ENCODE results near the gene DCLK3.

Gene DCLK3

GRCh38 chr3:36769926-36770325, 5.6 kb upstream of the DCLK3 start:
- DNase-seq (ENCODE audit: low spot score): no peak

- no peak for DNase-seq (ENCODE audit: low spot score)
These were observed 751 bp upstream of the DCLK3 start for GRCh38 chr3:36765104-36765503.

GRCh38 chr3:36764704-36765038, 318 bp upstream of the DCLK3 start:
- DNase-seq (ENCODE audit: low spot score): no peak

GRCh38 chr3:36762918-36763849, 1.2 kb downstream of the DCLK3 start:
- no peak for DNase-seq (ENCODE audit: low spot score)

GRCh38 chr3:36761779-36762178, 2.6 kb downstream of the DCLK3 start:
- DNase-seq (ENCODE audit: low spot score): no peak

- no peak for DNase-seq (ENCODE audit: low spot score)
These were observed 8.1 kb downstream of the DCLK3 start for GRCh38 chr3:36756269-36756668.

GRCh38 chr3:36751326-36751725, 13.0 kb downstream of the DCLK3 start:
- no peak for DNase-seq (ENCODE audit: low spot score)

- DNase-seq (ENCODE audit: low spot score): no peak
These were observed 13.6 kb downstream of the DCLK3 start for GRCh38 chr3:36750737-36751136.

GRCh38 chr3:36744763-36745162, 19.6 kb downstream of the DCLK3 start:
- DNase-seq (ENCODE audit: low spot score): no peak

- no peak for DNase-seq (ENCODE audit: low spot score)
These were observed 20.5 kb downstream of the DCLK3 start for GRCh38 chr3:36743826-36744225.

GRCh38 chr3:36741285-36741684, 23.1 kb downstream of the DCLK3 start:
- DNase-seq (ENCODE audit: low spot score): no peak

GRCh38 chr3:36740787-36741186, 23.6 kb downstream of the DCLK3 start:
- no peak for DNase-seq (ENCODE audit: low spot score)

- DNase-seq (ENCODE audit: low spot score): no peak
These were observed 25.7 kb downstream of the DCLK3 start for GRCh38 chr3:36738702-36739101.

- DNase-seq (ENCODE audit: low spot score): no peak
These were observed 28.1 kb downstream of the DCLK3 start for GRCh38 chr3:36736301-36736700.

- no peak for DNase-seq (ENCODE audit: low spot score)
These were observed 29.6 kb downstream of the DCLK3 start for GRCh38 chr3:36734742-36735141.

GRCh38 chr3:36733723-36734122, 30.6 kb downstream of the DCLK3 start:
- no peak for DNase-seq (ENCODE audit: low spot score)

GRCh38 chr3:36733162-36733696, 31.1 kb downstream of the DCLK3 start:
- no peak for DNase-seq (ENCODE audit: low spot score)

GRCh38 chr3:36730966-36731365, 33.4 kb downstream of the DCLK3 start:
- no peak for DNase-seq (ENCODE audit: low spot score)

- DNase-seq (ENCODE audit: low spot score): peak; percentile 69
These were observed 34.9 kb downstream of the DCLK3 start for GRCh38 chr3:36729204-36730056.

GRCh38 chr3:36714343-36715086, 49.8 kb downstream of the DCLK3 start:
- DNase-seq (ENCODE audit: low spot score): peak; percentile 77

- DNase-seq (ENCODE audit: low spot score): no peak
These were observed 50.4 kb downstream of the DCLK3 start for GRCh38 chr3:36713904-36714303.

GRCh38 chr3:36710606-36711005, 53.7 kb downstream of the DCLK3 start:
- no peak for DNase-seq (ENCODE audit: low spot score)
